Activated CD8-positive, alpha-beta memory T cell treated with anti-CD3 and anti-CD28 coated beads, Interleukin-2, amount 50 U/mL, for 1 hour (primary cell): Measurements from ENCODE around the gene NEMF.
A peak's percentile ranks its signal among the peaks of the same experiment; 100 is the strongest.
"Not testable (repeated sequence)": the region's sequence is repeated elsewhere in the genome, so short reads cannot be mapped to it uniquely, and the experiment has no call there.

Experiments
- DNase-seq: peaks from one replicate; pipeline ENCODE4 v3.0.0-alpha.2; 2020; ENCODE audit errors: extremely low read depth

NEMF gene

DNA sequence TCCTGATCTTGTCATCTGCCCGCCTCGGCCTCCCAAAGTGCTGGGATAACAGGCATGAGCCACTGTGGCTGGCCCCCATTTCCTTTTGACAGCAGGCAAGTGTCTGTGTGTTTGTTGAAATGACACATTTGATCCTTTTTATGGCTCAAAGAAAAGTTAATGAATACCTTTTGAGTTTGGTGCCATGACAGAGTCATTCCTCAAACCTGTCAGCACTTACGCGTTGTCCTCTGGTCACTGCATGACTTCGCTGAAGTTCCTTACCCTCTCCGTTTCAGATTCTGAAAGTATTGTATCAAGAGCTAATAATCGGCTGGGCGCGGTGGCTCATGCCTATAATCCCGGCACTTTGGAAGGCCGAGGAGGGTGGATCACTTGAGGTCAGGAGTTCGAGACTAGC lies 32.4 kb downstream of the NEMF start:
- DNase-seq, result no peak

DNA sequence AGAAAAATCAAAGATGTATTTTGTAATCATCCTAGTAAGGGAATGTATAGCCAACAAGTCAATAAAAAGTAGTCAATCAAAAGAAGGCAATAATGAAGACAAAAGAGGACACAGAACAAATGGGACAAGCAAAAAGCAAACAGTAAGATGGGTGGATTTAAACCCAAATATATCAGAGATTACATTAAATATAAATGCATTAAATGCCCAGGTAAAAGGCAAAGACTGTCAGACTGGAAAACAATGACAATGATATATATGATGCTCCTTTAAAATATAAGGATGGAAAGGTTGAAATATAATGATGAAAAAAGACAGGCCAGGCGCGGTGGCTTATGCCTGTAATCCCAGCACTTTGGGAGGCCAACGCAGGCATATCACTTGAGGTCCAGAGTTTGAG lies 35.7 kb downstream of the NEMF start:
- no peak for DNase-seq

DNA sequence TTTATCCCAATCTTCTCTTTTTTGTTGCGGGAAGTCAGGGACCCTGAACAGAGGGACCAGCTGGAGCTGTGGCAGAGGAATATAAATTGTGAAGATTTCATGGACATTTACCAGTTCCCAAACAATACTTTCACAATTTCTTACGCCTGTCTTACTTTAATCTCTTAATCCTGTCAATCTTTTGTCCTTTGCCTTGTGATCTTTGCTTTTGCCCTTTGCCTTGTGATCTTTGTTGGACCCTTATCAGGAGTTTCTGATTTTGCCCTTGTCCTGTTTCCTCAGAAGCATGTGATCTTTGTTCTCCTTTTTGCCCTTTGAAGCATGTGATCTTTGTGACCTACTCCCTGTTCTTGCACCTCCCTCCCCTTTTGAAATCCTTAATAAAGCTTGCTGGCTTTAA lies 36.5 kb downstream of the NEMF start:
- not testable (repeated sequence) for DNase-seq

DNA sequence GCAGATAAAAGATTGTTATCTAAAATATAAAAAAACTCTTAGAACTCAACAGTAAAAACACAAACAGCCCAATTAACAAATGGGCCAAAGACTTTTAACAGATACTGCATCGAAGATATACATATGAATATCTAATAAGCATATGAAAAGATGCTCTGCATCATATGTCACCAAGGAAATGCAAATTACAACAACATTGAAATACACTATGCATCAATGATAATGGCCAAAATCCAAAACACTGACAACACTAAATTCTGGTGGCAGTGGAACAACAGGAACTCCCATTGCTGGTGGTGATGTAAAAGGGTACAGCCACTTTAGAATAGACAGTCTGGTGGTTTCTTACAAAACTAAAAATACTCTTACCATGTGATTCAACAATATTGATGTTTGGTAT lies 43.8 kb downstream of the NEMF start:
- DNase-seq, result no peak

DNA sequence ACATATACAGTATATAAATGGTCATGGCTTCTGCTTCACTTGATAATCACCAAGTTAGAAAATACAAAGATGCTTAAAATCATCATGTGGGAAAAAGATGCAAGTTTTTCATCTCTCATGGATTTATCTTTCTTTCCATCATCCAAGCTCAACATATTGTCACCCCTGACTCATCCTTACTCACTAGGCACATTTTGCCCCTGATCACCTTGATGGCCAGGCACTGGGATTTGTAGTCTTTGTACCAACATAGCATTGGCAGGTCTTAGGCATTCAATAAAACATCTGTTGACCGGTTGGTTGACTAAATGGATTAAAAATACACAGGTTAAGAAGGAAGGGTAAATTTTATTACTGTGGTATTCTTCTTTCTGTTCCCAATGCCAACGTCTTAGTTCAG lies 56.6 kb downstream of the NEMF start:
- no peak for DNase-seq

DNA sequence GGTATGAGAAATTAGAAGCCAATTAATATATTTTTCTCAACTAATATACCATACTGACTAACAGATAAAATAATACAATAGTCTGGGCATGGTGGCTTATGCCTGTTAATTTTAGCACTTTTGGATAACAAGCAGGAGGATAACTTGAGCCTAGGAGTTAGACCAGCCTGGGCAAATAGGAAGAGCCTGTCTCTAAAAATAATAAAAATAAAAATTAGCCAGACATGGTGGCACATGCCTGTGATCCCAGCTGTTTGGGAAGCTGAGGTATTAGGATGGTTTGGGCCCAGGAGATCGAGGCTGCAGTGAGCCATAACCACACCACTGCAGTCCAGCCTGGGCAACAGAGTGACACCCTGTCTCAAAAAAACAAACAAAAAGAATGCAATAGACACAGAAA lies 60.0 kb downstream of the NEMF start:
- DNase-seq, result no peak

DNA sequence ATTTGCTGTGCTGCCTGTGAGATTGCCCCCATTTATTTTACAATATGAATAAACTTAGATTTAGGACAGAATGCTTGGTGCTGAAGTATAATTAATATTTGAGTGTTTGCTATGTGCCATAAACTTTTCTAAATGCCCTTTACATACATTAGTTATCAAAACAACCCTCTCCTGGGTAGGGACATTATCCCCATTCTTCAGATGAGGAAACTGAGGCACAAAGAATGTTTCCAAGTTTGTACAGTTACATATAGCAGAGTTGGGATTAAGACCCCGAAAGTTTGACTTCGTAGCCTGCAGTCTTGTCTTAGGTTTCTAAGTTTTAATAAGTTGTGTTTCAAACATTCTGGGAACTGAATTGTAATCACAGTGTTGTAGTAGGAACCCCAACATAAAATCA lies 66.3 kb downstream of the NEMF start:
- no peak for DNase-seq

DNA sequence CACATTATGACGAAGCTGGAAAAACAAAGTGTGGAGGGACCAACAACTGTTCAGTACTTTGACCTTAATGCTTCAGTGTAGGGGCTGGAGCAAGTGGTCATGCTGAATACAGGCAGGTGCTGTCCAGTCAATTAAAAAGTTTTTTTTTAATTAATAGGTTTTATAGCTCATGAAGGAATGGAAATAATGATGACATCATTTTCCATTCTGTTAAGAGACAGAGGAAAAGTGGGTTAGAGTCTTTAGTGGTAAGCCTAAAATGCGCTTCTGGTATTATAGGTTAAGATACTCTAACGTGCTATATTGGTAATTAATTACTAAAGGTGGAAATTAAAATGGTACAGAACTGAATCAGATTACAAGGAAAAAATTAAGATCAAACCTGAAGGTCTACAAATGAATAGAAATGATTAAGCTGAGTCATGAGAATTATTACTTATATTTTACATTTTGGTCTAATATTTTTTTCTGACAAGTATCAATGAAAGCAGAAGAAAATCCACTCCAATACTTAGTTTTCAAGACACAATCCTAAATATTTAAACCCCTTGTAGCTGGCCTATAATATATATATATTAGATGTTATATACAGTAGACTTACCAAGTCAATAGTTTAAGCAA lies 69.1 kb downstream of the NEMF start:
- no peak for DNase-seq

DNA sequence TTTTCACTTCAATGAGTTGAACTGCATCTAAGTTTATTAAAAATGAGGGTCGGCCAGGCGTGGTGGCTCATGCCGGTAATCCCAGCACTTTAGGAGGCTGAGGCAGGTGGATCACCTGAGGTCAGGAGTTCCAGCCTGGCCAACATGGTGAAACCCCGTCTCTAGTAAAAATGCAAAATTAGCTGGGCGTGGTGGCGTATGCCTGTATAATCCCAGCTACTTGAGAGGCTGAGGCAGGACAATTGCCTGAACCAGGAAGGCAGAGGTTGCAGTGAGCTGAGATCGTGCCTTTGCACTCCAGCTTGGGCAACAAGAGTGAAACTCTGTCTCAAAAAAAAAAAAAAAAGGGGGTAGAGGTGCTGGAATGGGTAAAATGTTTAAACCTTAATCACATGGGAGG lies 71.5 kb downstream of the NEMF start:
- DNase-seq, result not testable (repeated sequence)

DNA sequence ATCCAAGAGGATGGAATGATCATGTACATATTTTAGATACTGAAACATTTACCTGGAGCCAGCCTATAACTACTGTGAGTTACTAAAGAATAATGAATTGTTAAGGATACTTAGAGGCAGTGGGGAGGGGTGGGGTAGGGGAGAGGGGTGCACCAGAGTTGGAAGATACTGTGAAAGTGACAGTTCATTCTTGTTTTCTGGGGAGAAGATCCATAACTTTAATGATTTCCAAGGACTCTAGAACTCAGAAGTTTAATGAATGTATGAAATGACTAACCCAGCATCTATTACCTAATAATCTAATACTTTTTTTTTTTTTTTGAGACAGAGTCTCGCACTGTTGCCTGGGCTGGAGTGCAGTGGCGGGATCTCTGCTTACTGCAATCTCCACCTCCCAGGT lies 74.2 kb downstream of the NEMF start:
- no peak for DNase-seq

DNA sequence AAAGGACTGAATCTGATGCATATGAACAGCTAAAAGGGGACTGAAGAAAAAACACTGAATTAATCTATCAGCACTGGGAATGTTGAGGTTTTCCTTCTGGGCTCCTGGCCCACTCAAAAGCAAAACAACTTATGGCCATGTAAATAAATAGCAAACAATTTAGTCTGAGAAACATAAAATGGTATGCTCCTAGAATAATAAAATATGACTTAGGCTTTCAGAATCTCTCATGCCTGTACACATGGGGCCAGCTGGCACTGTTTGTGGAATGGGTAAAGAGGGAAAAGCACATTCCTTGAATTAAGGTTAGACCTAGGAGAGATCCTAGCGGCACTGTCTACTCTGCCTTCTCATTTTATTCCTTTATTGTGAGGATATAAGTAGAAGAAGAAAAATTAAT lies 78.5 kb downstream of the NEMF start:
- no peak for DNase-seq

DNA sequence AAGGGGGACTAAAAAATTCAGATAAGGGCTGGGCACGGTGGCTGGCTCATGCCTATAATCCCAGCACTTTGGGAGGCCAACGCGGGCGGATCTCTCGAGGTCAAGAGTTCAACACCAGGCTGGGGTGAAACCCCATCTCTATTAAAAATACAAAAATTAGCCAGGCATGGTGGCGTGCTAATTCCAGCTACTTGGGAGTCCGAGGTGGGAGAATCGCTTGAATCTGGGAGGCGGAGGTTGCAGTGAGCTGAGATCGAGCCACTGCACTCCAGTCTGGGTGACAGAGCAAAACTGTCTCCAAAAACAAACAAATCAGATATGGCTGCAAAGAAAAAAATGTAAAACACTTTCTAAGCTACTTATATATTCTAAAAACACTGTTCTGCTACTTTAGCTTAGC lies 80.9 kb downstream of the NEMF start:
- DNase-seq, result not testable (repeated sequence)

DNA sequence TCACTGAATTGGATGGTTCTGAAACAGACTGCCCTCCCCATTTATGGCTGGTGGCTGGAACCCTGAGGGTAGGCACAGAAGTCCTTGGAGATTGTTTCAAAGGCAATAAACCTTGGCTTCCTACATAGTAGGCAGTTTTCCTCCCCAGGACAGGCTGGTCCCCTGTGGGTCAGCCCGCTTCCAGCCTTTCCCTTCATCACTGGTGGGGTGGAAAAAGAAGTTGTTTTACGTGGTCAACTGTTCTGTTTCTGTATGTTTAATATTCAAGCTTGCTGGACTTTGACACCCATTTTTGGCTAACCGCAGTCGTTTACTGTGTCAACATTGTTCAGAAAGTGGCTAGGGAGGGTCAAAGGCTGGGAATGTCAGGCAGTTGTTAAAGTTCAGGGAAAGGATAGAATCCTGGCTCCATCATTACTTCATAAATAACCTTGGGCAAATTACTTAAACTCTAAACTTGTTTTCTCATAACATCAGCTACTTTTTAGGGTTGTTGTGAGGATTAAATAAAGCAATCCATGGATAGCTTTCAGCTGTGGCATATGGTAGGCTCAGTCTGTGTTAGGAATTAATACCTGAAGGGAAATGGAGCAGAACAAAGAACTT lies 82.3 kb downstream of the NEMF start:
- DNase-seq, result no peak

DNA sequence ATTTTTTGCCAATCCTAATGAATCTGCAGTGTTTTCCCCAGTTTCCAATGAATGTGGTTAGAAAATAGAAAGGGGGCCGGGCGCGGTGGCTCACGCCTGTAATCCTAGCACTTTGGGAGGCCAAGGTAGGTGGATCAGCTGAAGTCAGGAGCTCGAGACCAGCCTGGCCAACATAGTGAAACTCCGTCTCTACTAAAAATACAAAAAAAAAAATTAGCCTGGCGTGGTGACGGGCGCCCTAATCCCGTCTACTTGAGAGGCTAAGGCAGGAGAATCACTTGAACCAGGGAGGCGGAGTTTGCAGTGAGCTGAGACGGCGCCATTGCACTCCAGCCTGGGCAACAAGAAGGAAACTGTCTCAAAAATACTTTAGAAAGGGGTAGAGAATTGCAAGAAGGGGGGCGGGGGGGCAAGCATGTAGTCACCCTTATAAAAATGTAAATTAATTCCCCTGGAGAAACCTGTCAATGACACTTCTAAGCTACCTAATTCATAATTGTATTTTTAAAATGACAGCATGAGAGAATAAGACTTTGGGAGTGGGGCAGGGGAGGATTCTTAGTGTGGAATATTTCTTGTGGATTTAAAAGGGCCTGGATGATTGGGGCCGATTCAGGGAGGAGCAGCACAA lies 82.9 kb downstream of the NEMF start:
- DNase-seq, result no peak

DNA sequence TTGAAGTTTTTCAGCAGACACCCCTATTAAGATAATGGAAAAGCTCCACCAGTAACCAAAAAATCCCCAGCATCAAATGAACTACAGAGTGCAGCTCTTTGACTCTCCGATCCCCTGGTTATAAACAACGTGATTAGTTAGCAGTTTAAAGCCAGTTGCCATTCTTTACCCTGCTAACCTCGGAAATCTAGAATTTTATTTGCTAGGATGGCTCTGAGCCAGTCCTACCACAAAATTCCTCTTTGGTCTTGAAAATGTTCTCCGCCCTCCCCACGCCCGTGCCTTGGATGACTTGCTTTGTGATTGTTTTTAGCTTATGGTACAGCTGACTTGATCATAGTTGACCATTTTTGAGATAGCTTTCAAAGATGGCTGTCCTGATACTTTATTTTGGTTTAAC lies 83.4 kb downstream of the NEMF start:
- DNase-seq, result no peak

DNA sequence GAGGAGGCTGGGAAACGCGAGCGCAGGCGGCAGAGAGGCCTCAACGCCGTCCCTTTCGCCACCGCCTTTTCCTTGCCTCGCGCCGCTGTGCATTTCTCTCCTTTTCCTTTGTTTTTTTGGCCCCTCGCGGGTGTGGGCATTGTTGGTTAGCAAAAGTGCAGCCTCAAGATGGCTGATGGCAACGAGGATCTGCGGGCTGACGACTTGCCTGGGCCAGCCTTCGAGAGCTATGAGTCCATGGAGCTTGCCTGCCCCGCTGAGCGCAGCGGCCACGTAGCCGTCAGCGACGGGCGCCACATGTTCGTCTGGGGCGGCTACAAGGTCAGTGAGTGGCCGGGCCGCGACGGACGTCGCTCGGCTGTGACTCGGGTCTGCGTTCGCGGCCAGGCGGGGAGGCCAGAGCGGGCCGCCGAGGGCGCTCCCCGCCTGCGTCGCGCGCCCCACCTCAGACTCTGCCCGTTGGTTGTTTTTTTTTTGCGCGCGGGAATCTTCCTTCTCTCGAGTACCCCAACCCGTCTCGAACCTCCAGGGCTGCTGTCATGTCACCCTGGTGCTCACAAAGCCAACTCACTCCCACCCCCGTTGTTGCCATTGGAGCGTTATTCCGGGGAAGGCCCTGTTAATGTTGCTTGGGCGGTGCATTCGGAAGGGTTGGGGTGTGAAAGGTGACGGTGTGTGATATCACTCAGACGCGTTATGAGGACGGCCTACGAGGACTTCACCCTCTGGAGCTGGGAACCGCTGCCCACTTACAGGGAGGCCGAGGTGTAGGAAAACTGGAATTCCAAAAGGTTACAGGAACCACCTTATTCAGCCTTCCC lies 84.1 kb downstream of the NEMF start:
- DNase-seq, result peak; percentile 32

DNA sequence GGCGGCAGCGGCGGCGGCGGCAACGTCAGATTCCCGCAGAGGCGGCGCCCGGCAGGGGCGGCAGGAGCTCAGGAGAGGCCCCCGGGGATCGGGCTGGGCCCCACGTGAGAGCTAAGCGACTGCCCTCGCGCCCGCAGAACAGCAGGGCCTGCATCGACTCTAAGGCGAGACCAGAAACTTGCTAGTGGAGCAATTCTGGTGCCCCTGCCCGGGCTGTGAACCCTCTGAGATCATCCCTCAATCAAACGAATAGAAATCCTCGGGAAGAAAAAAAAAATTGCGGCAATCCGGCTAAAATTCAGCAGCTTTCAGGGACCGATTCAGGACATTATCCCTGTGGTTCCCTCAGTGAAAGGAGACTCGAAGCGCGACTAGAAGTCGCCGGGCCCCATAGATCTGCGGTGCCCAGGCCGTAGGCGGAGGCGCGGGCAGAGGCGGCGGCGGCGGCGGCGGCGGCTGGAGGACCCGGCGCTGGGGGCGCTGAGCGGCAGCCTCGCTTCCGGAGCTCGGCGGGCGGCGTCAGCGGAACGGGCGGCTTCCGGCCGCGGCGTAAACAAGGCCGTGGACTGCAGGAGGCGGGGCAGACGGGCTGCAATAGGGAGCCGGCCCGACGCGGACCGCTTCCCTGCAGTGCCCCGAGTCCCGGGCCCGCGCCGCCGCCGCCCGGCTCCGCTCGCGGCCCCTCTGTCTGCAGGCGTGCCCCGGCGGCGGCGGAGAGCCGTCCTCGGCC lies 84.9 kb downstream of the NEMF start, which contains the start of gene KLHDC2:
KLHDC2 (plus strand) TSS at position 583 of the 730 bp plus-strand sequence. CDS start 316 bp downstream, outside the sequence.
- DNase-seq, result peak; percentile 56

DNA sequence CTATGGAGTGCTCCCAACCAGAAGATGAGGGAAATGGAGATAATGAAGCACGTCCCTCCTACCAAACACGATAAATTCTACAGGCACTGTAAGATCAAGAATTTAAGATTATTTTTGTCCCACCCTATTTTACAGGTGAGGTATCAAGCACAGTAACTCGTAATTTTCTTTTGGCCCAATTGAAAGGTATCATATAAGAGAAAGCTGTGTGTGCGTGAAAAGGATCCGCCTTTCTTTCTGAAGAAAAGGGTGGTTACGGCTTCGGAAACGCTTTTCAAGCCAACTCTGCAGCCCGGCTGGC lies 85.4 kb downstream of the NEMF start:
- DNase-seq, result no peak

DNA sequence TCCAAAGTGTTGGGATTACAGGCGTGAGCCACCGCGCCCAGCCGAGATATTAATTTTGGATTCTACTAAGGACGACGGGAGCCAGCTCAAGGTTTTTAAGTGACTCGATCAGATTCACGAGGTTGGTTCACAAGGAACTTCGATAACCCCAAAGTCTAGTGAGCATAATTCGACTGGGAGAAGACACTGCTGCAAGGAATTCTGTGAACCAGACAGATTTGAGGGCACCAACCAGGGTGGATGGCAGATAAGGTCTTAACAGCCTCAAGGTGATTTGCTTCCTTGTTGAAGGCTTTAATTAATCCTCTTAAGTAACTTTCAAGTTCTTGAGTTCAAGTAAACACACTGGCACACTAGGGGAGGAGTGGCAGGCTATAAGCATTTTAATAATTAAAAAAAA lies 85.7 kb downstream of the NEMF start:
- no peak for DNase-seq

DNA sequence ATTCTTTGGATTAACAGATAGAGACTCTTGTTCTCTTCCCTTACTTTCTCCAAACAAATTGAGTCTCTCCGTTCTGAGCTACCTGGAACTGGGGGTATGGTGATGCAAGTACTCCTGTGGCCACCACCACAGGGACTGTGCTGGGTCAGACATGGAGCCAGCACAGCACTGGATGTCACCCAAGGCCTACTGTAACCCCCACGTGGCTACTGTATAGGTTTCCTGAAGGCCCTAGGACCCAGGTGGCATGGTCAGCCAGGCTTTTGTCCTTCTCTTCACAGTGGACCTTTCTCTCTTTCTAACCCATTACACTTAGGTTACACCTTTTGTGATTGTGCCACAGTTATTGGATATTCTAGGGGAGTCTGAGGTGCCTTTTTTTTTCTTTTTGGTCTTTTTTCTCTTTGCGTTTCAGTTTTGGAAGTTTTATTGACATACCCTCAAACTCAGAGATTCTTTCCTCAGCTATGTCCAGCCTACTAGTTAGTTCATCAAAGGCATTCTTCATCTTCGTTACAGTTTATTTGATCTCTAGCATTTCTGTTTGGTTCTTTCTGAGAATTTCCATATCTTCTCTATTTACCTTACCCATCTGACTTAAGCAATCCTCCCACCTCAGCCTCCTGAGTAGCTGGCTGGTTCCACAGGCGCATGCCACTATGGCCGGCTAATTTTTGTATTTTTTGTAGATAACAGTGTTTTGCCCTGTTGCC lies 90.6 kb downstream of the NEMF start:
- no peak for DNase-seq

DNA sequence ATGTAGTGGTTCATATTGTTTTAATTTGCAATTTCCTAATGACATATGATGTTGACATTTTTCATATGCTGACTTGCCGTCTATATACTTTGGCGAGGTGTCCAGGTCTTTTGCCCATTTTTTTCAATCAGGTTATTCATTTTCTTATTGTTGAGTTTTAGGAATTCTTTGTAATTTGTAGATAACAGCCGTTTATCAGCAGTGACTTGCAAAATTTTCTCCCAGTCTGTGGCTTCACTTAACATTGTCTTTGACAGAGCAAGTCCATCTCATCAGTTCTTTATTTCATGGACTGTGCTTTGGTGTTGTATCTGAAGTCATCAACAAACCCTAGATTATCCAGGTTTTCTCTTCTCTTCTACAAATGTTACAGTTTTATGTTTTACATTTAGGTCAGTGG lies 97.2 kb downstream of the NEMF start:
- DNase-seq, result no peak
